NCI-H2107 treated with DMSO at 0.1 percent for 48 hours (cell line): Measurements from ENCODE around the gene MTMR10.
A peak's percentile ranks its signal among the peaks of the same experiment; 100 is the strongest.

Source experiments
- DNase-seq: peaks from one replicate; lab custom pipeline; 2025; ENCODE audit not compliant: unreplicated experiment; lab: John Stamatoyannopoulos, UW

MTMR10 gene

DNA sequence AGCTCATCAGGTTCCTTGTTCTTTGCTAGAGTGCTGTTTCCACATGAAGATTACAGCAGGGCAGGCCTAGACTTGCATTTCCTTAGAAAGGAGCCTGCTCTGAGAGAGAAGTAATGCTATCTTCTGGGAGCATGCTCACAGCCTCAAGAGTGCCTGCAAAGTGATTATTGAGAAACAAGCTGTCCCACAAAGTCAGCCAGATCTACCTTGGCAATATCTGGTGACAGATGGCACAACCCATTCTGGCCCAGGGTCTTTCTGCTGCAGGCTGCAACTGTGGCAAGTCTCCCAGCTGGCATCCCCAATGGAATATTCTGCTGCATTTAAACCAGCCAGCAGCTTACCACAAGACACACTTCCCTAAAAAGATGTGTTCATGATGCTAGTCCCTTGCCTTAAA lies 29.3 kb downstream of the MTMR10 start:
- DNase-seq = no peak

DNA sequence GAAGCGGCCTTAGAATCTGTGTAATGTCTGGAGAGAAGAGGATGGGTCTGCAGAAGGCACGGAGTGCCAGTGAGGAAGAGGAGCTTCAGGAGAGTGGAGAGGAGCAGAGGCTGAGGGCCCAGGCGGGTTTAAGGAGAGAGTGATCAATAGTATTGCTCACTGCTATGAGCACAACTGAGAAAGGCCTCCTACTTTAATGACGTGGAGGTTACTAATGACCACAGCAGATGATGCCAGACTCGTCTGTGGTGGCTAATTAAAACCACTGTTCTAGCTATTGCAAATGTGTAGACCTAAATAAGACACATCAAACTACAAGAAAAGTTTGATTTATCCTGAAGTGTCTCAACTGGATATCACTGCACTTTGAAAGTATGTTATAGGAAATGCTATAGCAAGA lies 33.2 kb downstream of the MTMR10 start:
- DNase-seq = no peak

DNA sequence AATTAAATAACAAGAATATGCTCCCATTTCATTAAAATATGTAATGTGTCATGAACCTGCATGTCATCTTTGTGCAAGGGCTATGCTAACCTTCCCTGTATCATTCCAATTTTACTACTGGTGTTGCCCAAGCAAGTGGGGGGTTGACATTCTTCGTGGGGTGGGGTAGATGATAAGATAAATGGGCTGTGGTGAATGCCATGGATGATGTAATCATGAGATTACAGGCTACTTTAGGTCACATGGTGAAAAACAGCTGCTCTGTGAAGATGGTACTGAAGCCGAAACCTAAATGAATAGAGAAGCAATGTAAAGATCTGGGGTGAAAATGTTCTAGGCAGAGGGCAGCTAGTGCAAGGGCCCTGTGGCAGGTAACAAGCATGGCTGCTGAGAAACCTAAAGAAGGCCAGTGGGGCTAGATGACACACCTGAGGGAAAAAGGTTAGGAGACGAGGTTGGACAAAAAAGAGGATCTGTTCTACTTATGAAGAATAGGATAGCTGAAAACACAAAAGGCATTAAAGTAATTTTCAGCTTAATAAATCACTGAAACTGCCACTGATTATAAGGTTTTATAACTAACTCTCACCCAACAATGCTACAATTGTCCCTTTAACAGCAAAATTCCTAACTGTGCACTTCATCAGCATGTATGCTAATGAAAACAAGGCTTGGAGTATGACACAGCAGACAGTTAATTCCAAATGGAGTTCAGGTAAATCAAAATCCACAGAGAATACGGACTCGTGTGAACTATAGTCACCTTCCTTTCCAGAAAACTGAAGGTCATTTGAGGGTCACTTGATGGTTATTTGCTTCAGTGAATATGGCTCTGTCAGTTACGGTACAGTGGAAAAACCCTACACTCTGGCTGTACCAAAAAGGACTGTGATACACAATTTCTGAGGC lies 35.0 kb downstream of the MTMR10 start:
- DNase-seq = no peak

DNA sequence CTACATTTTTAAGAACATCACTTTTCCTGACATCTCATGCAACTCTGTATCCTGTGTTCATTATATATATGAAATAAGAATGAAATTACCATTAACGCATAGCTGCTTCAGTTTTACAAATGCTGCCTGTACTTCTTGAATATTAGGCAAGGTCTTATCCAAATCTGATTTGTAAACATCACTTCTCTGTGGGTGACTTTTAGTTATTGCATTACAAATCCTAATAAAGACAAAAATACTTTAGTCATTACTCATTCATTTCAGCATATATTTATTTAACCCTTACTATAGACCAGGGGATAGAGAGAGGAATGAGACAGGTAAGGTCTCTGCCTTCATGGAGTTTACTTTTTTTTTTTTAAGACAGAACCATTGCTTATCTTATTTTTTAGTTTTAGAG lies 36.8 kb downstream of the MTMR10 start:
- DNase-seq = no peak

DNA sequence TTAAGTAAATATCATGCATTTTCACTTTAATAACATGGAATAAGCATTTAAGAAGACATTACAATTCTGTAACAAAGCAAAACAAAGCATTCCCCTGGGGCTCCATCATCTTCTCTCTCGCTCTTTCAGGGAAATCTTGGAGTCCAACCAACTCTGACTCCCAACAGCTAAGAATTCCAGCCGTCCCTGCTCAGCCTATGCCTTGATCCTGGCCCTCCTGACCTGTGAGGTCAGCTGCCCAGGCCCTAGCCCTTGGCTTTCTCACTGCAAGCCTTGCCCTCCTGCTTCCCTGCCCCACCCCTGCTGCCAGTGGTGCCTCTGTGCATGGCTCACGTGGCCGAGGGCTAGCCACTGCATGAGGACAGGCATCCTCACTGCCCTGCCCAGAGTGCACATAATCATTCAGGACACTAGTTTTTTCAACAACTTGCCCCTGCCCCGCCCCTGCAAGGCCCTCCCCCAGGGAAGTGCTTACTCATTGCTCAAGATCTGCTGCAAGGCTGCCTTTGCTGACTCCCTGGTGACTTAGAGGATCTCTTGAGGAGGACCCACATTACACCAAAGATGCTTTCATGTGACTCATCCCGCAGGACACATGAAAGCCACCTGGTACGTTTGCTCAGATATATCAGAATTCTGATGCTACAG lies 37.6 kb downstream of the MTMR10 start:
- no peak for DNase-seq

DNA sequence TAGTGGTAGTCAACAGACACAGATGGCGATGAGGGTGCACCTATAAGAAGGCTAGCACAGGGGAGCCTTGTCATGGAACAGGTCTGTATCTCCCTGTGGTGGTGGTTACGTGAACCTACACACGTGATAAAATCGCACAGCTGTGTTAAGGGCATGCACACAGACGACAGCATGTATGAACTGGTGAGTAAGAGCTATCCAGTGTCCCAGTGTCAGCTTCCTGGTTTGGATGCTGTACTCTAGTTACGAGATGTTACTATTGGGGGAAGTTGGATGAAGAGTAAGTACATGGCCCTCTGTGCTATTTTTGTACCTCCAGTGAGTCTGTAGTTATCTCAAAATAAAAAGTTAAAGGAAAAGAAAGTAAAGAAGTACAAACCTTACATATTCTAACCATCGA lies 38.2 kb downstream of the MTMR10 start:
- DNase-seq = no peak

DNA sequence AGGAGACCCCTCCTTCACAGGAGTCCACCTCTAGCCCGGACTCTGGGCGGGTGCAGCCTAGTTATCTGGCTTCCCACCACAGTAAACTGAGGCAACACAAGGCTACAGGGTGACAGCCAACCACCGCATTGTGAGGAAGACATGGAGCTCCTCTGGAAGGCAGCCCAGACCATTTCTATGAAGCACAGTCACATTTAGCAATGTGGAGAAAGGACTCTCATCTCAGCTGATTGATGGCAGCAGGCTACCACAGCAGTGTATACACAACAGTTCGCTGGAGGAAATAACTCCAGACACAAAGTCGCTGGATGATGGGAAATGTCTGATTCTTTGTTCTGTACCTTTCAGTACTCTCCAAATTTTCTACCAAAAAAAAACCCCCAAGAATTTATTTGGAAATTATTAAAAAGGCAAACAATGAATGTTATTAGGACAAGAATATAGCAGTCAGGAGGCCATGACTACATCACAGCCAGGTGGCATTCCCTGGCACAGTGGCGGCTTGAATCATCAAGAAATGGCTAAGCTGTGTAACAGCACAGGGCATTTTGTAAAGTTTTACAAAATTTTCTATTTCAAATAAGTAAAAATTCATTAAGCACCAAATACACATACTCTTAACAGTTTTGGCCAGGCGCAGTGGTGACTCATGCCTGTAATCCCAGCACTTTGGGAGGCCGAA lies 47.6 kb downstream of the MTMR10 start:
- DNase-seq = no peak

DNA sequence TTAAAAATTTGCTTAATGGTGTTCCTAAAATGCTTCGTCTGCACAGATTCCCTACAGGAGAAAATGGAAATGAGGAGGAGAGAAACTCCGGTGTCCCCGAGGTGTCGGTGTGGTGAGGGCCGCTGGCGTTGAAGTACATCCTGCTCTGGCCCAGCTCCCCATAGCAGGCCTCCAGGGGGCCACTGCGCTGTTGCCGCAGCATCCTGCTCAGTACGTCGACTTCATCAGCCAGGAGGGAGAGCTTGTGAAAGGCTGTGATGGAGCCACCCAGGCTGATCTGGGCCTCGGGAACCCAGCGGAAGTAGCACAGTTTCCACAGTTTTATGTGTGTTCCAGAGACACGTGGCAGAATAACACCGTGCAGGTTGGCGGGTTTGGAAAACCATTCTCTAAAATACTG lies 49.9 kb downstream of the MTMR10 start:
- DNase-seq = no peak

DNA sequence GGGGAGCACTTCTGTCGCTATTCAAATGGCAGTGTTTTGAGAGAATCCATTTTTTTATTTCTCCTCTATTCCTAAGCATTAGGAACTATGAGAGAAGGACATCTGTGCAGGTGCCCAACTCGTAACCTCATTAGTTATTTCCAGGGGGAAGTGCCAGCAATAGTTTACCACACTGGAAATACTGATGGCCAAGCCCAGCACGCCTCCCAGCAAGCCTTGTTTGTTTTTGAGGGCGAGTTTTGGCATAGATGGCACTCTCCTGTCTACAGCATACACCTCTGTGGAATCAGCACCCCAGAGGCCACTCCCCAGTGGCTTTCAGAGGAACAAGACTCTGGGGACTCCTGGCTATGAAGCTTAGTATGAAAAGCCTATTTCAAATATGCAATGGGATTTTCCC lies 51.1 kb downstream of the MTMR10 start:
- DNase-seq = no peak

DNA sequence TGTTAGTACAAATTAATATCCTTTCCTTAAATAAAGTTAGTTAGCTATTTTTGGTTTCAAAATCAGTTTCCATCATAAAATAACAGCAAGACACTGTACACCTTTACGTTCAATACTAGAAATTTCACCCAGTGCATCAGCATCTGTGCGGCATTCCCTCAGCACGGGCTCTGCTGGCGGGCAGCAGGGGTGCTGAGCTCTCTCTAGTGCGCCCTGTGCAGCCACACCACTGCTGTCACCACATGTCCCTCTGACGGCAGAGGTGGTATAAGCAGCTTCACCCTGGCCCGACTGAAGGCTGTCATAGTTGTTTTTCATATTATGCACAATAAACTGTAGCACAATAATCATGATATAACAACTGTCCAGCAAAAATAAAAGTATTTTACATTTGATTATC lies 52.3 kb downstream of the MTMR10 start:
- no peak for DNase-seq

DNA sequence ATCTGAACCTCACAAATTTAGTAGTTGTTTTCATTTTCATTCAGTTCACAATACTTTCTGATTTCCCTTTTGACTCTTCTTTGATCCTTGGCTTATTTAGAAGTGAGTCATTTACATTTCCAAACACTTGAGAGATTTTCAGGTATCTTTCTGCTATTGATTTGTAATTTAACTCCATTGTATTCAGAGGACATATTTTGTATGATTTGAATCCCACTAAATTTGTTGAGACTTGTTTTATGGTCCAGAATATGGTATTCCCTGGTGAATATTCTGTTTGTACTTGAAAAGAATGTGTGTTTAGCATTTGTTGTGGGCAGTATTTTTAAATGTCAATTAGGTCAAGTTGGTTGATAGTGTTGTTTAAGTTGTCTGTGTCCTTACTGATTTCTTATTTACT lies 58.1 kb downstream of the MTMR10 start:
- no peak for DNase-seq

DNA sequence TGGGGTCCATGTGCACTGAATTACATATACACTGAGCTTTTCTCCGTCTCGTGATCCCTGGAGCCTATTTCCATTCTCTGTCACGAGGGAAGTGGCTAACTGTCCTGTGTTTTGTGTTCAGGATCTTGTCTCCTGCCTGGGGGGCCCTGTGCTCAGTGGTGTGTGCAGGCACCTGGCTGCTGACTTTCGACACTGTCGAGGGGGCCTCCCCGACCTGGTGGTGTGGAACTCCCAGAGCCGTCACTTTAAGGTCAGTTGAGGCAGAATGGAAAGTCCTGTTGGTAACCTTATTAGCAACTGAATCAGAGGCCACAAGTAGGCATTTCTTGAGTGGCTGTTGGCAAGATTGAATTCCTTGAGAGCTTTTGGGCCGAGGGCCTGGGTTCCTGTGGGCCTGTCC lies 61.0 kb downstream of the MTMR10 start:
- no peak for DNase-seq

DNA sequence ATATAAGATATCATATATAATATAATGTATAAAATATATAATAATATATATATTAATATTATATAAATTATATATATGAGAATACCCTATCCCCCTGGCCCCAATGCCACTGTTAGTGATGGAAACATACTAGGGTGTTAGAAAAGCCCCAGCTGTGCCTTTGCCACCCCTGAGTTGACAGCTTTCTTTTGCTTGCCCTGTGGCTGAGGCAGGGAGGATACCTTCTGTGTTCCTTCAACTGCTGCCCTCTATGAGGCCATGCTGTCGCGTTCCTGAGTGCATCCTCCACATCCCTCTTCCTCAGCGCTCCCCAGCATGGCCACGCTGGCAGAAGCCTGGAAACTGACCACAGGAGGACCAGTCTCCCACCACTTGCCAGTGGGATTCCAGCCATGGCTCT lies 61.4 kb downstream of the MTMR10 start:
- no peak for DNase-seq

DNA sequence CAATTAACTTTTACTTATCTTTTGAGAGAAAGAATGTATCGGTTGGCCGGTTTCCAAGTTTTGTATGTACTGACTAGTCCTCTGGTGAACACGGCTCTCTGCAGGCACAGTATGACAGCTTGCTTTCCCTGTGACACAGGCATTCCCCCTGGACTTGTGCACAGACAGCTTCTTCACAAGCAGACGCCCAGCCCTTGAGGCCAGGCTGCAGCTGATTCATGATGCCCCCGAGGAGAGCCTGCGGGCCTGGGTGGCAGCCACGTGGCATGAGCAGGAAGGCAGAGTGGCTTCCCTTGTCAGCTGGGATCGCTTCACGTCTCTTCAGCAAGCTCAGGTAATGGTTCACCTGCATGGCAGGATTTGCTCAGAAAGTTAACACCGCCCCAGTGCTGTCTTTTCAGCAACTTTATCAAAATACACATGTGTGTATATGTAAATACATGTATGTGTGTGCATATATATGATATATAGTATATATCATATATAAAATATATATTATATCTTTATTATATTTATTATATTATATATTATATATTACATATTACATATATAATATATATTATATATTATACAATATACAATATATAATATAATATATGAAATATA lies 62.3 kb downstream of the MTMR10 start:
- DNase-seq = peak; percentile 25

DNA sequence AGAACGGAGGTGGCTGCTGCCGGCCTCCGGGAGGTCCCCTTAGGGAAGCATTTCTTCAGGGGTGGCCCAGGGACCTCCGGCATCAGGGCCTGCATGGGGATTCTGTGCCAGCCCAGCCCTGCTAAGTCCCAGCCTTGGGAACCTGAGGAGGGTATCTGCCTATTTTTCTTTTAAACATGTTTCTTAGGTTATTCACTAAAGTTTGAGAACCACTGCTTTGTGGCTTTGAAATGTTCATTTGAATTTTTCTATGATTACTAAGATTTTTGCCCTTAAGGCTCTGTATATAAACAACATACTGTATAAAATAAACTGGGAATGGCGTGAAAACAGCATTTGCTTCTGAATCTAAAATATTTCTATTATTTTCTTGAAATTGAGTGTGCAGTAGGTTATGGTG lies 63.4 kb downstream of the MTMR10 start:
- DNase-seq = no peak

DNA sequence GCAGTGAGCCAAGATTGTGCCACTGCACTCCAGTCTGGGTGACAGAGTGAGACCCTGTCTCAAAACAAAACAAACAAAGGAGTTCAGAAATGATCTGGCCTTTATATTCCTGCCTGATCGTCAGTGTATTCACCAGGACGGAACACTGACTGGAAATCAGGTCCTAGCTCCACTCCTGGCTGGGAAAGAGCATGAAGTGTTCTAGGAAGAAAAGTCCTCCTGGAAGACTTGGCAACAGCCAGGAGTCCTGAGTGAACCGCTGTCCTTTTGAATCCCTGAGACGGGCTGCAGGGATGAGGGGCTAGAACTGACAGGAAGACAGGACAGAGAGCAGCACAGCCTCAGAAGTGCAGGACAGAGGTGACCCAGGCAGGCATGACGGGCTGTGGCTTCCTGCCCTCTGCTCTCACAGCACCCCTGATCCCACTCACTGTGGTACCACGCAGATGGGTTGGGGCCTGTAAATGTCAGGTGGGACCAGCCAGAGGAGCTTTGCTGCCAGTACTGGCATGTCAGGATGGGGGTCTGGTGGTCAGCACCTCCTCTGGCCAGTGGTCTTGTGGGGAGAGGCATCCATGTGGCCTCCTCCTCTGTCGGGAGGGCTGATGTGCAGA lies 64.2 kb downstream of the MTMR10 start:
- no peak for DNase-seq

DNA sequence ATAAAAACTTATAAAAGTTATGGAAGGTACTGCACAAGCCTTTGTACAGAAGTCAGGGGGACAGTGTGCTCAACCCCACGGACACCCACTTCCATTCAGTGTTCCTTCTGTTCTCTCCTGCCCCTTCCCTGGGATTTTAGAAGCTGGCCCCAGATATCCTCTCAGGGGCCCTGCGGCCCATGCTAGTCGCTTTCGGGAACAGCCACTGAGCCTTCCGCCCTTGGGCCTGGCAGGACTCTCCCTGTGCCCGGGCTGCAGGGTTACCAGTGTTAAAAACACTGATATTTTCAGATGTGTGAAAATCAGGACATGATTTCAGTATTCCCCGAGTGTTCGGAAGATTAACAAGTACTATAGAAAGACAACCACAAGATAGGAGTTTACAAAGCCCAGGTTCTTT lies 65.3 kb downstream of the MTMR10 start:
- DNase-seq = no peak

DNA sequence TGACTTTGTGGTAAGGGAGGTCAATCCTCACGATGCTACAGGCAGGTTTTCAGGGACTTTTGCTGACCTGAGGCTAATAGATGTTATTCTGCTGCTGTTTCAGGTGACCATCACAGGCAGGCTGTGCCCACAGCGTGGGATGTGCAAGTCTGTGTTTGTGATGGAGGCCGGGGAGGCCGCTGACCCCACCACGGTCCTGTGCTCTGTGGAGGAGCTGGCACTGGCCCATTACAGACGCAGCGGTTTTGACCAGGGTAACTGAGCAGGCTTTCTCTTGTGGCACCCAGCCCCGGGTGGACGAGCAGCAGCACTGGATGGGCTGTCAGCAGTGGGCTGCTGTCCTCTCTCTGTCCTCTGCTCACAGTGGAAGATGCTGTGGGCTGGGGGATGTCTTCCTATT lies 65.7 kb downstream of the MTMR10 start:
- DNase-seq = no peak

DNA sequence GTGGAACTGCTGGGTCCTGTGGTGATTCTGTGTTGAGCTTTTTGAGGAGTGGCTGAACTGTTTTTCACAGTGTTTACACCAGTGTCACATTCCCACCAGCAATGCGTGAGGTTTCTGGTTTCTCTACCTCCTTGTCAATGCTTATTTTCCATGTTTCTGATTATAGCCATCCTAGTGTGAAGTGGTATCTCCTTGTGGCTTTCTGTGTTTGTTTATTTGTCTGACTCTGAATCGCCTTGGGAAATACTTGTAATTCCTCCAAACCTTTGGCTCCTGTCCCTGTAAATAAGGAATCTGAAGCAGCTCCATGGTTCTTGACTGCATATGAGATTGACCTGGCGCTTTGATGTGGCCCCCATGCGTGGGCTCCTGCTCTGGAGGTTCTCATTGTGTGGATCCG lies 67.1 kb downstream of the MTMR10 start:
- no peak for DNase-seq

DNA sequence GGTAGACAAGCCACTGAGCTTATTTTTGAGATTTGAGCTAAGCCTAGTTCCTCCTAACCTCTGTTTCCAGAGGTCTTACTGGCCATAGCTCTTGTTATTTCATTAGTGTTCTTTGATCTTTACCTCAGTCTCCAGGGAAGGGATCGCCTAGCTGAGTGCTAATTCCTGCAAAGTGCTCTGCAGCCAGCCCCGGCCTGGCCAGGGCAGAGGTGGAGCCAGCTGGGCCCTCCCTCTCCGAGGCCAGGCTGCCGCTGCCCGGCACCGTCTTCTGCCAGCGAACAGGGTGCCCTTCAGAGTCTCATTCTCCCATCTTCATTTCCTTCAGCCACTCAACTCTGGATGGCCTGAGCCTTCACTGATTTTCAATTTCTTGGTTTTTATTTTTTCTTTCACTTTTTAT lies 68.0 kb downstream of the MTMR10 start:
- DNase-seq = no peak
